GM19397 (cell line): ENCODE data around the gene USP50.
"Not testable (repeated sequence)": the region's sequence is repeated elsewhere in the genome, so short reads cannot be mapped to it uniquely, and the experiment has no call there.

Experiments used
- ATAC-seq: cut with Tn5 transposase; IDR thresholded peaks from one replicate; pipeline ENCODE4 v1.9.1; 2021; ENCODE audit warnings: mild to moderate bottlenecking, moderate library complexity; ENCODE audit not compliant: unreplicated experiment

Gene USP50

DNA sequence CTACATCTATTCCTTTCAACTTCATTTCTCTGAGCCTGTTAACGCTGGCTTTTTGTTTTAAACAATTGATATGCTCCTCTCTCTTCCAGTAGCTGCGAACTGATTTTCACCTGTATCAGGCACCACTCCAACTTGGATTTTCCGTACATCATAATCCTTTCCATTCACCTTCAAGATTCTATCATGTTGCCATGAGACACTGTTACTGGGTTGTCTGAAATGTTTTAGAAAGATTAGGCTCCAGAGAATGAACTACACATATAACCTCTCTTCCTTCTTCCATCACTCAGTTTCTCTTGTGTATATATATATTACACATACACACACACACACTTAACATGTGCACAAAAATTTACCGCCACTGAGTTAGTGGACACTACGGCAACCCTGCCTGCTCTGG is at the start of gene USP50:
USP50 (minus strand) TSS at position 101 of the 400 bp plus-strand sequence. CDS start 141 bp downstream, outside the sequence.
- ATAC-seq: no peak

GRCh38 chr15:50594311-50594710 is 47.8 kb upstream of the USP50 start:
- no peak for ATAC-seq

DNA sequence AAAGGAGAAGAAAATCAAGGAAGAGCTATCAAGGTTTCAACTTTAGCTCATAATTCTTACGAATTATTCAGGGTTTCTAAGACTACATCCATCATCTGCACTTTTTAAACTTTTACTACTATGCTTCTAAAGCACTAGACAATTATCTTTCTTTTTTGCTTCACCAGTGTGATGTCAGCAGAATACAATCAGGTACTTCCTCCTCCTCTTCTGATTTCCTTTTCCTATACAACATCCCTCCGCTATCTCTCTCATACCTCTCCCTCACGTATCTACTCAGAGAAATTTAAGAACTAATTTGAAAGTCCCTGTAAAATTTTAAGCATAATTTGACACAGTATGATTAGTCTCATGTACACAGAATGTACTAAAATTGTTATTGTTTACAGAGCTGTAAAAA is 47.3 kb upstream of the USP50 start:
- no peak for ATAC-seq

GRCh38 chr15:50590288-50590687 is 43.8 kb upstream of the USP50 start:
- no peak for ATAC-seq

DNA sequence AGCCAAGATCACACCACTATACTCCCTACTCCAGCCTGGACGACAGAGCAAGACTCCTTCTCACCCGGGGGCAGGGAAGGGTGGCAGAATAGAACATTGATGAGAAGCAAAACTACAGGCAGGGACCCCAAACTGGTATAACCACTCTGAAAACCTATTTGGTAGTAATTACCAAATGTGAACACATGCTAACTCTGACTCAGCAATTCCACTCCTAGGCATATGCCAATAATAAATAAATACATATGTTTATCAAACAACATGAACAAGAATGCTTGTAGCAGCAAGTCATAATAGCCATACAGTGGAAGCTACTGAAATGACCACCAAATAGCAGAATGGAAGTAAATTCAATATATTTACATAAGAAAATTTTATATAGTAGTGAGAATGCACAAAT is 31.0 kb upstream of the USP50 start:
- no peak for ATAC-seq

DNA sequence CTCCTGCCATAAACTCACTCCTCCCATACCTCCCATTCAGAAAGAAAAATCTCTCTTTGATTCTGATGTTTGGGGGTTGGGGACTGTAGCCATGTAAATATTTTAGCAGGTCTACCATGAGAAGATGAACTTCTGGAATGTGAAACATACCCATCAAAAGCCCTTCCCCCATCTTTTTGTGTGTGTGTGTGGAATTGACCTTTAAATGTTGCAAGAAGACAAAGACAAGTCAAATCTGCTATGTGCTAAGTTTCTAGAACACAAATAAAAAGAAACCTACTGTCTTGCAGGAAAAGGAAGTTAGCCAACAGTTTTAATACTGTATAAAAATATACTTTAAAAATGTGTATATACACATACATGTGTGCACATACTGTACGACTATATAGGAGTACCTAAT is 29.7 kb upstream of the USP50 start:
- ATAC-seq: no peak

DNA sequence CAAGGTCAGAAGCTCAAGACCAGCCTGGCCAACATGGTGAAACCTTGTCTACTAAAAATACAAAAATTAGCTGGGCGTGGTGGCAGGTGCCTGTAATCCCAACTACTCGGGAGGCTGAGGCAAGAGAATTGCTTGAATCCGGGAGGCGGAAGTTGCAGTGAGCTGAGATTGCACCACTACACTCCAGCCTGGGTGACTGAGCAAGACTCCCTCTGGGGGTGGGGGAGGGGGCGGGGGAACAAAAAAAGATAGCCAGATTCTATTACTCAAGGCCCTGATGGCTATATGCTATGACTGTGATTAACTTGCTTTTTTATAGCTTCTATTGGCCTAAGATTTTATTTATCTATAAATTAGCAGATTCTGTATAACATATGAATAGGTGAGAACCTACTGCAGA is 27.4 kb upstream of the USP50 start:
- ATAC-seq: not testable (repeated sequence)

DNA sequence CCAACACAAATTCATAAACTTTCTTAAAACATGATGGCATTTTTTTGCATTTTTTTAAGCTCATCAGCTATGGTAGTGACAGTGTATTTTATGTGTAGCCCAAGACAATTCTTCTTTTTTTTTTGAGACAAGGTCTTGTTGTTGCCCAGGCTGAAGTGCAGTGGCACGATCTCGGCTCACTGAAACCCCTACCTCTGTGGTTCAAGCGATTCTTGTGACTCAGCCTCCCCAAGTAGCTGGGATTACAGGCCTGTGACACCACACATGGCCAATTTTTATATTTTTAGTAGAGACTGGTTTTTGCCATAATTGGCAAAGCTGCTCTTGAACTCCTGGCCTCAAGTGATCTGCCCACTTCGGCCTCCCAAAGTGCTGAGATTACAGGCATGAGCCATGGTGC is 17.3 kb upstream of the USP50 start:
- ATAC-seq: no peak

DNA sequence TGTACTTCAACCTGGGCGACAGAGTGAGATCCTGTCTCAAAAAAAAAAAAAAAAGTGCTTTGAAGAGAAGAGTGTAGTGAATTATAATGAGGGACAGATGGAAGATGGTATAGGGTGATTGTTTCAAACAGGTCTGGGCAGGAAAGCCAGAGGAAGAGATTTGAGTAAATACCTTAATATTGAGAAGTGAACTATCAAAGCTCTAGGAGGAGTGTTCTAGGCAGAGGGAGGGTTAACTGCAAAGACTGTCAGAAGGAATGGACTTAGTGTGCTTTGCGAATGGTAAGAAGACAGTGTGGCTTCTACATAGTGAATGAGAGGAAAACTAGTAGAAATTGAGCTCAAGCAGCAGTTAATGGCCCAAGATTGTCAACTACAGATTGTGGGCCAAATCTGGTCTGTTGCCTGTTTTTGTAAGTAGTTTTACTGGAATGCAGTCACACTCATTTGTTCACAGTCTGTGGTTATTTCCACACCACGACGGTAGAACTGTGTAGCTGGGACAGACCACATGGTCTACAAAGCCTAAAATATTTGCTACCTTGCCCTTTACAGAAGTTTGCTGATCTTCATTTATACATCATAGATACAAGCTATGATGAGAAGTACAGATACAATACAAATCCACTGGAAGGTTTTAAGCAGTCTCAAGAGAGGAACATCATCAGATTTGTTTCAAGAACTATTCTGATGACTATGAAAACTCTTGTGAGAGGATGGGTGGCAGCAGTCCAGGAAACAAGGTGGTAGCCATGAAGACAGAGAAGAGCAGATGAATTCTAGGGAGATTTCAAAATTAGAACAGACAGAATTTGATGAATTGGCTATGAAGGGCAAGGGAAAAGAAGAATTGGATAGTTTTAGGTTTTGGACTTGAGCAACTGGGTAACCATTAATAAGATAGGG is 16.5 kb upstream of the USP50 start:
- ATAC-seq: no peak

- ATAC-seq: no peak
These were observed 11.5 kb upstream of the USP50 start for GRCh38 chr15:50558012-50558411.

DNA sequence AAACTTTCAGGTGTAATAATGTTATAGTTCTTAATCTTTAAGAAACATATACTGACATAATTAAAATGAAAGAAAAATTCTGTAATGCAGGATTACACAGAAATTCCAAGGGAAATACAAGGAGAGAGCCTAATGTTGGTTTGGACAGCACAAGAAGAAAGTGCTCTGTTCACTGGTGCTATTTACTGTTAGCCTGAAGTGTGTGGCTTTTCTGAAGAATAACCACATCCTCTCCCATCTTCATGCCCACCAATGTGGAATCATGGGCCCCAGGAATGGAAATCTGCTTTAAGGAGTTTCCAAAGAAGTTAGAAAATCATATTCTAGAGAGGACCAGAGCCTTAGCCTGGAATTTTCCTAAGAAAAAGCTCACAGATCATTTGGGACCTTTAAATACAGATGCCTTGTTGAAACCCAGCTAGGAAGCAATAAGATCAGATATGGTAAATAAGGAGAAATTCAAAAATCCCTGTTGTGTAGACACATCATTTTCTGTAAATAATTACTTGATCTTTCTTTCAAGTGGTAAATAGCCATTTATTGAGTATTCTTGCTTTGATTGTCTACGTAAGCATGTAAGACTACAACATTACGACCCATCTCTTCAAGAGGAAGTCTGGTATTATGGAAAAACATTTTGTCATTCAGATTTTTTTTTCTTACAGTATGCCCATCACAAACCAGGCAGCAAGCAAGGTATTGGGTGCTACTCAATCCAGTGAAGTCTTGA is 10.3 kb upstream of the USP50 start:
- no peak for ATAC-seq

DNA sequence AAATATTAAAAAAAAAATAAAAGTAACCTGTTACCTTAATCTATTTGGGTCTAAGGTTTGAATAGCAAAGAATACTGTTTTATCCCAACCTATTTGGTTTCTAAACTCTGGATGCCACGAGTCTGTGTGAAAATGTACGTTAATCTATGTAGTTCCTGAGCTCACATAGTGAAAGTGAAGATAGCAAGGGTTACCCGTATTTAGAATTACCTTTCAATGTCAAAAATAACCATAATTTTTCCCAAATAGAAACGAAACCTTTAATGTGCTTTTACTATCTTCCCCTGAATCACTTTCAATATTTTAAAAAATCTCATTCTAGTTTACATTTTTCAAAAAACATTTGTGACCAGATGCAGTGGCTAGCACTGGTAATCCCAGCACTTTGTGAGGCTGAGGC is 5.8 kb upstream of the USP50 start:
- no peak for ATAC-seq

GRCh38 chr15:50549326-50549725 is 2.9 kb upstream of the USP50 start:
- ATAC-seq: no peak

- no peak for ATAC-seq
These were observed 2.1 kb downstream of the USP50 start for GRCh38 chr15:50544368-50544767.

DNA sequence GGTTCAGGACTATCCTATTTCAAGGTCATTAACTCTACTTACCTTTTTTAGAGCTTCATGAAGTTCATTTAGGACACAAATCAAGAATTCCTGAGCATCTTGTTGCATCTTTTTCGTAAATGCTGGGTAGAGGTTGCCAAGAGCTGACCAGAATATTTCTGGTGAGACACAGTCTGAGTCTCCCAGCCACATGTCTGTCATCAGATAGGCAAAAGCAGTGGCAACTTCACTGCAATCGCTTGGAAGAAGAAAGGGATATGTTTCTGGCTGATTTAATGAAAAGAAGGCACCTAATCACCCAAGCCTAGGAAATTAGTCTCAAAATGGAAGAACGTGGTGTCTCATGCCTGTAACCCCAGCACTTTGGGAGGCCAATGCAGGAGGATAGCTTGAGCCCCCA is 2.9 kb downstream of the USP50 start:
- ATAC-seq: no peak

- no peak for ATAC-seq
These were observed 3.6 kb downstream of the USP50 start for GRCh38 chr15:50542887-50543210.

- no peak for ATAC-seq
These were observed 14.7 kb downstream of the USP50 start for GRCh38 chr15:50531766-50532165.

- ATAC-seq: no peak
These were observed 15.3 kb downstream of the USP50 start for GRCh38 chr15:50531163-50531562.

- no peak for ATAC-seq
These were observed 22.6 kb downstream of the USP50 start for GRCh38 chr15:50523851-50524251.

- ATAC-seq: no peak
These were observed 26.6 kb downstream of the USP50 start for GRCh38 chr15:50519740-50520425.

- no peak for ATAC-seq
These were observed 33.5 kb downstream of the USP50 start for GRCh38 chr15:50513001-50513400.

GRCh38 chr15:50506121-50506520 is 40.3 kb downstream of the USP50 start:
- ATAC-seq: no peak
